GM12878 (cell line): ENCODE data around the gene TMEM30A. TPM values are rescaled to one million over a fixed set of nuclear protein-coding genes. Genes with fewer than 3 reads are reported as not detected.

Experiments
- BRCA1 ChIP-seq: IDR thresholded peaks from 2 replicates; pipeline ENCODE4 v1.6.1; 2011; ENCODE audit warnings: low read depth, low read length, improper control_type of control experiment
- CHD4 ChIP-seq: fragments of 200-600 bp; sonication (generic); IDR thresholded peaks from 2 replicates; pipeline ENCODE4 v1.6.1; 2016; ENCODE audit warnings: mild to moderate bottlenecking
- EGR1 ChIP-seq, 2 experiments: IDR thresholded peaks; 1 replicate in 1 of 2; 2 replicates in 1 of 2; pipeline ENCODE4 v1.6.1; 2011 to 2012; ENCODE audit warnings: low read depth in 2 of 2, low read length in 2 of 2, borderline replicate concordance in 1 of 2, mild to moderate bottlenecking in 1 of 2, moderate library complexity in 1 of 2
- ESRRA ChIP-seq: IDR thresholded peaks from 2 replicates; pipeline ENCODE4 v1.6.1; 2012; ENCODE audit warnings: mild to moderate bottlenecking, low read length, improper control_type of control experiment
- HDAC2 ChIP-seq: fragments of 200-600 bp; sonication (generic); IDR thresholded peaks from 2 replicates; pipeline ENCODE4 v1.6.1; 2017
- IKZF1 ChIP-seq: fragments of 450-650 bp; conservative IDR thresholded peaks from 2 replicates; pipeline ENCODE4 v1.6.1; 2017; ENCODE audit warnings: antibody characterized with exemption, mild to moderate bottlenecking
- IRF4 ChIP-seq: IDR thresholded peaks from 2 replicates; pipeline ENCODE4 v1.6.1; 2011; ENCODE audit warnings: low read depth, low read length
- KAT2A ChIP-seq: conservative IDR thresholded peaks from 2 replicates; pipeline ENCODE4 v1.6.1; 2011; ENCODE audit warnings: low read depth, low read length; ENCODE audit not compliant: control insufficient read depth
- MTA3 ChIP-seq: IDR thresholded peaks from 2 replicates; pipeline ENCODE4 v1.6.1; 2012; ENCODE audit warnings: low read length, inconsistent platforms, borderline replicate concordance
- MYC ChIP-seq: IDR thresholded peaks from 2 replicates; pipeline ENCODE4 v1.6.1; 2011; ENCODE audit warnings: mild to moderate bottlenecking, low read length, moderate library complexity, inconsistent platforms; ENCODE audit not compliant: insufficient read depth, insufficient replicate concordance, insufficient read length, severe bottlenecking
- NFYB ChIP-seq: IDR thresholded peaks from 2 replicates; pipeline ENCODE4 v1.6.1; 2011; ENCODE audit warnings: low read depth, mild to moderate bottlenecking, low read length, improper control_type of control experiment, moderate library complexity; ENCODE audit not compliant: insufficient read depth
- RAD21 ChIP-seq: IDR thresholded peaks from 2 replicates; pipeline ENCODE4 v1.6.1; 2011; ENCODE audit warnings: mild to moderate bottlenecking, low read depth, low read length, moderate library complexity; ENCODE audit not compliant: insufficient read depth
- SMARCA5 ChIP-seq: fragments of 450-650 bp; IDR thresholded peaks from 2 replicates; pipeline ENCODE4 v1.6.1; 2017; ENCODE audit warnings: mild to moderate bottlenecking
- SREBF2 ChIP-seq: IDR thresholded peaks from 2 replicates; pipeline ENCODE4 v1.6.1; 2012; ENCODE audit warnings: mild to moderate bottlenecking, low read length
- SRF ChIP-seq, 2 experiments: IDR thresholded peaks; 2 replicates each; pipeline ENCODE4 v1.6.1; 2011; ENCODE audit warnings: low read depth in 2 of 2, low read length in 2 of 2, mild to moderate bottlenecking in 1 of 2, moderate library complexity in 1 of 2
- TAF1 ChIP-seq: IDR thresholded peaks from 2 replicates; pipeline ENCODE4 v1.6.1; 2011; ENCODE audit warnings: mild to moderate bottlenecking, low read depth, low read length, borderline replicate concordance
- TBL1XR1 ChIP-seq: IDR thresholded peaks from 2 replicates; pipeline ENCODE4 v1.6.1; 2012; ENCODE audit warnings: low read depth, low read length, improper control_type of control experiment
- ZNF622 ChIP-seq: fragments of 450-650 bp; IDR thresholded peaks from 2 replicates; pipeline ENCODE4 v1.6.1; 2017; ENCODE audit warnings: mild to moderate bottlenecking, inconsistent platforms
- polyA plus RNA-seq, 11 experiments: library from polyadenylated mRNA; depleted of rRNA in 4 of 11; unstranded in 6 of 11; stranded (reverse) in 5 of 11; fragments of >200 nt; fragmentation: Nextera tagmentation in 4 of 11; fragmentation: Illumina TruSeq in 1 of 11; extraction: Ambion mirVana in 4 of 11; extraction: Trizol in 1 of 11; gene quantifications; 1 replicate in 1 of 11; 2 replicates in 10 of 11; pipeline versions ENCODE4 v1.2.1 to v1.2.3, GENCODE V29; 2011 to 2016; ENCODE audit warnings: inconsistent platforms in 2 of 11, missing spikeins in 2 of 11, low read depth in 1 of 11
- total RNA-seq, 4 experiments: library from RNA; depleted of rRNA in 3 of 4; stranded (reverse); fragments of >200 nt in 3 of 4; fragmentation: Illumina TruSeq in 1 of 4; extraction: Trizol in 1 of 4; gene quantifications; 2 replicates each; pipeline versions ENCODE4 v1.2.1 to v1.2.3, GENCODE V29; 2013 to 2021
- TF ChIP-seq, protein P1 (sequence below): IDR thresholded peaks from 2 replicates; pipeline ENCODE4 v1.6.1; 2012; ENCODE audit warnings: mild to moderate bottlenecking, low read depth, low read length
- TF ChIP-seq, protein P2 (sequence below): IDR thresholded peaks from 2 replicates; pipeline ENCODE4 v1.6.1; 2011; ENCODE audit warnings: borderline replicate concordance, low read depth, mild to moderate bottlenecking, moderate library complexity, mixed read lengths, low read length; ENCODE audit not compliant: insufficient read depth; ENCODE audit errors: extremely low read length
- TF ChIP-seq, protein P3 (sequence below): fragments of 150-350 bp; IDR thresholded peaks from 2 replicates; pipeline ENCODE4 v1.6.1; 2016; ENCODE audit warnings: low read depth, low read length
- TF ChIP-seq, protein P4 (sequence below): fragments of 450-650 bp; IDR thresholded peaks from 2 replicates; pipeline ENCODE4 v1.6.1; 2014; ENCODE audit warnings: mild to moderate bottlenecking

Gene TMEM30A
- total and polyA plus RNA-seq, 10 of the 15 experiments (the other 5 are each of a cell fraction or from before 2014, with no cell fraction given): 11.9 to 61.6 (median 43.2) TPM

DNA sequence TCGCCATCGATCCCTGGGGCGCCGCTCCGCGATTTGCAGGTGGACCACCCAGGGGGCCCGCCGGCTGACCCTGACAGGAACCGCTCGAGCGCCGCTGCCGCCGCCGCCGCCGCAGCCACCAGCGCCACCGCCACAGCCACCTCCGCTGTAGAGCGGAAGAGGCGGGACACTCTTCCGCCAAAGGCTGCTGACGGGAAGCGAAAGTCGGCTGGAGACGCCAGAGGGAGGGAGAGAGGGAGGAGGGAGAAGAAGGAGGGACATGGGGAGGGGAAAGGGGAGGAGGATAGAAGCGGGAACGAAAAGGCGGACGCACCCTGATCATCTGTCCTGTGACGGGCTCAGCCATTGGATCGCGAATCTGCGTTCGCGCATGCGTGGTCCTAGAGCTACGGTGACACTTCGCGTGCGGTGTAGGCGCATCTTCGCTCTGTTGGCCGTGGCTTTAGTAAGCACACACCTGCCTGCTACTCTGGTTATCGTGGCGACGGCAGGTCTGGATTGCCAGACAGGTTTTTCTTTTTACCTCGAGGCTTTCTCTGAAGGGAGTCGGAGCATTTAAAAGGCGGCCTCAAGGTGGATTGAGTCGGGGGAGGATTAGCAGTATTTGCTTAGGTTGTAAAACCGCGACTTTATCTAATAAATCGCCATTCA is at the start of gene TMEM30A (continued):
- TF ChIP-seq, protein P1, sequence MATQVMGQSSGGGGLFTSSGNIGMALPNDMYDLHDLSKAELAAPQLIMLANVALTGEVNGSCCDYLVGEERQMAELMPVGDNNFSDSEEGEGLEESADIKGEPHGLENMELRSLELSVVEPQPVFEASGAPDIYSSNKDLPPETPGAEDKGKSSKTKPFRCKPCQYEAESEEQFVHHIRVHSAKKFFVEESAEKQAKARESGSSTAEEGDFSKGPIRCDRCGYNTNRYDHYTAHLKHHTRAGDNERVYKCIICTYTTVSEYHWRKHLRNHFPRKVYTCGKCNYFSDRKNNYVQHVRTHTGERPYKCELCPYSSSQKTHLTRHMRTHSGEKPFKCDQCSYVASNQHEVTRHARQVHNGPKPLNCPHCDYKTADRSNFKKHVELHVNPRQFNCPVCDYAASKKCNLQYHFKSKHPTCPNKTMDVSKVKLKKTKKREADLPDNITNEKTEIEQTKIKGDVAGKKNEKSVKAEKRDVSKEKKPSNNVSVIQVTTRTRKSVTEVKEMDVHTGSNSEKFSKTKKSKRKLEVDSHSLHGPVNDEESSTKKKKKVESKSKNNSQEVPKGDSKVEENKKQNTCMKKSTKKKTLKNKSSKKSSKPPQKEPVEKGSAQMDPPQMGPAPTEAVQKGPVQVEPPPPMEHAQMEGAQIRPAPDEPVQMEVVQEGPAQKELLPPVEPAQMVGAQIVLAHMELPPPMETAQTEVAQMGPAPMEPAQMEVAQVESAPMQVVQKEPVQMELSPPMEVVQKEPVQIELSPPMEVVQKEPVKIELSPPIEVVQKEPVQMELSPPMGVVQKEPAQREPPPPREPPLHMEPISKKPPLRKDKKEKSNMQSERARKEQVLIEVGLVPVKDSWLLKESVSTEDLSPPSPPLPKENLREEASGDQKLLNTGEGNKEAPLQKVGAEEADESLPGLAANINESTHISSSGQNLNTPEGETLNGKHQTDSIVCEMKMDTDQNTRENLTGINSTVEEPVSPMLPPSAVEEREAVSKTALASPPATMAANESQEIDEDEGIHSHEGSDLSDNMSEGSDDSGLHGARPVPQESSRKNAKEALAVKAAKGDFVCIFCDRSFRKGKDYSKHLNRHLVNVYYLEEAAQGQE: no peak
- TF ChIP-seq, protein P2, sequence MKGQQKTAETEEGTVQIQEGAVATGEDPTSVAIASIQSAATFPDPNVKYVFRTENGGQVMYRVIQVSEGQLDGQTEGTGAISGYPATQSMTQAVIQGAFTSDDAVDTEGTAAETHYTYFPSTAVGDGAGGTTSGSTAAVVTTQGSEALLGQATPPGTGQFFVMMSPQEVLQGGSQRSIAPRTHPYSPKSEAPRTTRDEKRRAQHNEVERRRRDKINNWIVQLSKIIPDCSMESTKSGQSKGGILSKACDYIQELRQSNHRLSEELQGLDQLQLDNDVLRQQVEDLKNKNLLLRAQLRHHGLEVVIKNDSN: peak; percentile 76
- TF ChIP-seq NFYB: peak; percentile 70; the same call in 1 of the 2 replicates
- TF ChIP-seq TAF1: peak; percentile 95
- TF ChIP-seq CHD4: no peak
- no peak; the same call in none of the 2 replicates for TF ChIP-seq SMARCA5
- no peak for TF ChIP-seq ESRRA
- no peak for TF ChIP-seq SRF (IDR thresholded peaks at IDR 0.05; ENCODE audit: low read depth in 2 of 2, low read length in 2 of 2)
- TF ChIP-seq EGR1 (IDR thresholded peaks at IDR 0.05; ENCODE audit: borderline replicate concordance in 1 of 2, low read depth in 2 of 2, low read length in 2 of 2): peak in 1 of 2 experiments; percentile 56; a peak in 1 of 3 replicates
- TF ChIP-seq SREBF2: no peak
- TF ChIP-seq, protein P3, sequence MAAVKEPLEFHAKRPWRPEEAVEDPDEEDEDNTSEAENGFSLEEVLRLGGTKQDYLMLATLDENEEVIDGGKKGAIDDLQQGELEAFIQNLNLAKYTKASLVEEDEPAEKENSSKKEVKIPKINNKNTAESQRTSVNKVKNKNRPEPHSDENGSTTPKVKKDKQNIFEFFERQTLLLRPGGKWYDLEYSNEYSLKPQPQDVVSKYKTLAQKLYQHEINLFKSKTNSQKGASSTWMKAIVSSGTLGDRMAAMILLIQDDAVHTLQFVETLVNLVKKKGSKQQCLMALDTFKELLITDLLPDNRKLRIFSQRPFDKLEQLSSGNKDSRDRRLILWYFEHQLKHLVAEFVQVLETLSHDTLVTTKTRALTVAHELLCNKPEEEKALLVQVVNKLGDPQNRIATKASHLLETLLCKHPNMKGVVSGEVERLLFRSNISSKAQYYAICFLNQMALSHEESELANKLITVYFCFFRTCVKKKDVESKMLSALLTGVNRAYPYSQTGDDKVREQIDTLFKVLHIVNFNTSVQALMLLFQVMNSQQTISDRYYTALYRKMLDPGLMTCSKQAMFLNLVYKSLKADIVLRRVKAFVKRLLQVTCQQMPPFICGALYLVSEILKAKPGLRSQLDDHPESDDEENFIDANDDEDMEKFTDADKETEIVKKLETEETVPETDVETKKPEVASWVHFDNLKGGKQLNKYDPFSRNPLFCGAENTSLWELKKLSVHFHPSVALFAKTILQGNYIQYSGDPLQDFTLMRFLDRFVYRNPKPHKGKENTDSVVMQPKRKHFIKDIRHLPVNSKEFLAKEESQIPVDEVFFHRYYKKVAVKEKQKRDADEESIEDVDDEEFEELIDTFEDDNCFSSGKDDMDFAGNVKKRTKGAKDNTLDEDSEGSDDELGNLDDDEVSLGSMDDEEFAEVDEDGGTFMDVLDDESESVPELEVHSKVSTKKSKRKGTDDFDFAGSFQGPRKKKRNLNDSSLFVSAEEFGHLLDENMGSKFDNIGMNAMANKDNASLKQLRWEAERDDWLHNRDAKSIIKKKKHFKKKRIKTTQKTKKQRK: no peak
- TF ChIP-seq, protein P4, sequence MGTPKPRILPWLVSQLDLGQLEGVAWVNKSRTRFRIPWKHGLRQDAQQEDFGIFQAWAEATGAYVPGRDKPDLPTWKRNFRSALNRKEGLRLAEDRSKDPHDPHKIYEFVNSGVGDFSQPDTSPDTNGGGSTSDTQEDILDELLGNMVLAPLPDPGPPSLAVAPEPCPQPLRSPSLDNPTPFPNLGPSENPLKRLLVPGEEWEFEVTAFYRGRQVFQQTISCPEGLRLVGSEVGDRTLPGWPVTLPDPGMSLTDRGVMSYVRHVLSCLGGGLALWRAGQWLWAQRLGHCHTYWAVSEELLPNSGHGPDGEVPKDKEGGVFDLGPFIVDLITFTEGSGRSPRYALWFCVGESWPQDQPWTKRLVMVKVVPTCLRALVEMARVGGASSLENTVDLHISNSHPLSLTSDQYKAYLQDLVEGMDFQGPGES: no peak
- TF ChIP-seq ZNF622: no peak
- no peak for TF ChIP-seq MTA3
- TF ChIP-seq MYC: peak; percentile 69
- TF ChIP-seq BRCA1: no peak
- no peak for TF ChIP-seq HDAC2
- TF ChIP-seq IRF4: peak; percentile 83
- no peak for TF ChIP-seq RAD21
- peak; percentile 100 for TF ChIP-seq IKZF1
- TF ChIP-seq KAT2A: no peak
- TF ChIP-seq TBL1XR1: peak; percentile 53; the same call in 1 of the 2 replicates
